Spleen (tissue), 7 donors: ENCODE data around the gene F11R.

ENCODE experiments used
- CTCF ChIP-seq, 11 experiments: fragments of 200-600 bp in 7 of 11; fragments of 450-650 bp in 4 of 11; sonication (generic) in 4 of 11; IDR thresholded peaks in 8 of 11; conservative IDR thresholded peaks in 3 of 11; 1 replicate in 7 of 11; 2 replicates in 4 of 11; pipeline versions ENCODE4 v1.4.0 to v1.8.0; 2016 to 2021; ENCODE audit warnings: antibody characterized with exemption in 11 of 11, inconsistent platforms in 4 of 11, mild to moderate bottlenecking in 1 of 11
- POLR2A ChIP-seq, 3 donors: fragments of 450-650 bp; IDR thresholded peaks; one replicate each; pipeline ENCODE4 v1.5.1; 2017; ENCODE audit warnings: antibody characterized with exemption in 3 of 3, mild to moderate bottlenecking in 1 of 3
- donor health status: DM: no; HTN: no; CAD: no; lungs with moderate emphysema.
- donor health status: DM: no; HTN: no; CAD: no.
- donor health status: DM: no; HTN: no; CAD: no.

GRCh38 chr1:161033751-161034150 is 12.8 kb upstream of the F11R start:
- TF ChIP-seq POLR2A (IDR thresholded peaks at IDR 0.05) (no peak), CTCF (IDR thresholded peaks at IDR 0.05 in 8 of 11, conservative IDR thresholded peaks at IDR 0.05 in 3 of 11) (no peak)
